Aorta (tissue), 5 donors: ENCODE measurements around the gene PDK2. TPM values are rescaled to one million over a fixed set of nuclear protein-coding genes. Genes with fewer than 3 reads are reported as not detected.

Experiments
- ATAC-seq: fragments of 200-7000 bp; cut with Tn5 transposase; one replicate; pipeline ENCODE4 v1.9.1; 2022; ENCODE audit warnings: moderate library complexity; ENCODE audit not compliant: low FRiP score
- DNase-seq, 2 donors: peaks; one replicate each; pipeline ENCODE4 v3.0.0-alpha.2; 2020
- H3K27ac ChIP-seq, 2 donors: one replicate each; pipeline ENCODE4 v1.5.1; 2013; ENCODE audit warnings: low read length in 2 of 2, mild to moderate bottlenecking in 2 of 2, moderate library complexity in 2 of 2, control low read depth in 1 of 2, inconsistent platforms in 1 of 2, low read depth in 1 of 2
- H3K27me3 ChIP-seq, 2 donors: one replicate each; pipeline ENCODE4 v1.6.1; 2013; ENCODE audit warnings: control low read depth in 1 of 2, low read length in 1 of 2, mild to moderate bottlenecking in 1 of 2, moderate library complexity in 1 of 2; ENCODE audit not compliant: insufficient read depth in 2 of 2, control insufficient read depth in 1 of 2
- H3K36me3 ChIP-seq, 2 donors: one replicate each; pipeline ENCODE4 v1.6.1; 2013; ENCODE audit warnings: control low read depth in 1 of 2, low read length in 1 of 2, mild to moderate bottlenecking in 1 of 2; ENCODE audit not compliant: insufficient read depth in 2 of 2, control insufficient read depth in 1 of 2
- H3K4me1 ChIP-seq, 2 donors: one replicate each; pipeline ENCODE4 v1.6.1; 2013; ENCODE audit warnings: low read length in 2 of 2, control low read depth in 1 of 2, mild to moderate bottlenecking in 1 of 2, moderate library complexity in 1 of 2; ENCODE audit not compliant: insufficient read depth in 2 of 2, control insufficient read depth in 1 of 2
- H3K4me3 ChIP-seq, 2 donors: one replicate each; pipeline ENCODE4 v1.5.1; 2013; ENCODE audit warnings: low read length in 2 of 2, control low read depth in 1 of 2, mild to moderate bottlenecking in 1 of 2
- H3K9me3 ChIP-seq: one replicate; pipeline ENCODE4 v1.6.1; 2013; ENCODE audit warnings: mild to moderate bottlenecking, low read length; ENCODE audit not compliant: control insufficient read depth
- WGBS, 2 donors: extraction: QIAGEN DNeasy Blood & Tissue Kit; methylation state at CpG; one replicate each; pipeline ENCODE4 v1.1.7; 2013; 5-methylcytosine and 5-hydroxymethylcytosine counted together
- intact Hi-C, 2 donors: fragments of 100-400 bp; cut with DNase I; formaldehyde crosslinking; loops; one replicate each; pipeline versions ENCODE4 v1.14.2 to v1.15.0; 2022
- polyA plus RNA-seq, 2 donors: library from polyadenylated mRNA; stranded (reverse); fragments of 200-250 nt; gene quantifications; one replicate each; pipeline ENCODE4 v1.2.3, GENCODE V29; 2013
- total RNA-seq, 2 donors: library from RNA; stranded (reverse); fragmentation: NEBNext Ultra II Directional; extraction: Animal tissue kit (Norgen Biotek cat#: 25700); gene quantifications; one replicate each; pipeline ENCODE4 v1.2.1, GENCODE V29; 2021
- donor health status: healthy with polysubstance abuse.
- donor health status: Bipolar disorder and iron deficiency.
- donor health status: DM: no; HTN: no; CAD: no.
- donor health status: DM: no; HTN: no; CAD: no.
- donor health status: DM: yes; HTN: yes; CAD: no.

PDK2 gene
- total and polyA plus RNA-seq, 4 donors: 15.0 to 45.8 (median 41.1) TPM

DNA sequence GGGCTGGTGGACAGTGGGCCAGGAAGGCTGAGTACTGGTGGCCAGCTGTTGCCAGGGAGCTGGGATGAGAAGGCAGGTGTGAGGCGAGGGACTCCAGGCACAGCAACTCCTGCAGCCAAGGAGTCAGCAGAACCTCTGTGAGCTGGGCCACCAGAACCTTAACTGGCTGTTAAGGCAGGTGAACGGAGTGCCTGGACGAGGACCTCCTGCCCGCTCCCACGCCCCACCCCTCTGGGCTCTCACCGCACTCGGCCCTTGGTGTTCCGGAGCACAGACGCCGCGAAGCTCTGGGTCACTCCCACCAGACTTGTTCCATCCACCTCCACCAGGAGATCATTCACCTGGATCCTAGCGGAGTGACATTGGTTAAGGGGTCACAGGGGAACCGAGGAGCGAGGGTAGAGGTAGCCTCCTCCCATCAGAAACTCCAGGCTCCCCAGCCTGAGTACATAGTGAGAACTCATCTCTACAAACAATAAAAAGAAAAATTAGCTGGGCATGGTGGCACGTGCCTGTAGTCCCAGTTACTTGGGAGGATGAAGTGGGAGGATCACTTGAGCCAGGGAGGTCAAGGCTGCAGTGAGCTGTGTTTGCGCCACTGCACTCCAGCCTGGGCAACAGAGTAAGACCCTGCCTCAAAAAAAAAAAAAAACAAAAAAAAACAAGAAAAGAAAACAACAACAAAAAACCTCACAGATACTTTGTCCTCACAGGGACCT is 46.0 kb downstream of the PDK2 start:
- ATAC-seq (no peak), DNase-seq (no peak)
- no peaks in the 10 kb centered on the region for H3K9me3 ChIP-seq
- 89% methylated on average over 16 of the region's 16 CpGs for WGBS, 2 donors
- no peaks in the 10 kb centered on the region for H3K27me3 ChIP-seq
- intact Hi-C loops: loop anchor here in 1 of 2 donors (10.0 kb wide), 1 partner anchor 54 kb away; no protein-coding TSS in a partner anchor
- H3K4me1 ChIP-seq: no peaks in the 10 kb centered on the region
- H3K4me3 ChIP-seq: no peak overlapping the region
- peaks cover 4 to 5% of the 10 kb centered on the region in 2 donors for H3K36me3 ChIP-seq
- H3K27ac ChIP-seq: no peak overlapping the region

DNA sequence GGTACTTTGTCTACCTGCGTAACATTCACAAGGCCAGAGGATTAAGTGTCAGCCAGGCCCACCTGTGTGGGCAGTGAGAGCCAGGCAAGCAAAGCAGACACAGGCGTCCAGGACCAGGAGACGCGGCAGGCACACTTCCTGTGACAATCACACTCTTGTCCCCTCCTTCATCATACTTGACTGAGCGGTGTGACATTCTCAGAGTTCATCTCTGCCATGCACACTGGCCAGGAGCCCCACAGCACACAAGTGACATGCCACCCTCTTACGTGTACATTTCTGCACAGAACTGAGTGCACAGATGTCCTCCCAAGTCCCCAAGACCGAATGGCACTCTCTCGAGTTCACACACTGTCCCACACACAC is 46.6 kb downstream of the PDK2 start:
- H3K27ac ChIP-seq: no peak overlapping the region
- peaks cover 0 to 2% of the 10 kb centered on the region in 2 donors for H3K4me1 ChIP-seq
- 62 to 67% methylated on average over 8 of the region's 8 CpGs for WGBS, 2 donors
- ATAC-seq (no peak), DNase-seq (no peak)
- intact Hi-C loops: loop anchor here in 1 of 2 donors (10.0 kb wide), 1 partner anchor 53 kb away; no protein-coding TSS in a partner anchor
- no peak overlapping the region for H3K4me3 ChIP-seq
- H3K36me3 ChIP-seq: peaks cover 4 to 5% of the 10 kb centered on the region in 2 donors
- H3K27me3 ChIP-seq: no peaks in the 10 kb centered on the region
- no peaks in the 10 kb centered on the region for H3K9me3 ChIP-seq

GRCh38 chr17:50143461-50144176 is 48.5 kb downstream of the PDK2 start:
- Histone ChIP-seq H3K4me3 (no peak overlapping the region), H3K9me3 (no peaks in the 10 kb centered on the region), H3K27ac (no peak overlapping the region), H3K27me3 (no peaks in the 10 kb centered on the region), H3K36me3 (peaks cover 2 to 5% of the 10 kb centered on the region in 2 donors), H3K4me1 (peaks cover 0 to 3% of the 10 kb centered on the region in 2 donors)
- no peak for DNase-seq
- ATAC-seq: no peak
- WGBS, 2 donors: 87 to 88% methylated on average over 20 of the region's 20 CpGs
- intact Hi-C loops: loop anchor here in 1 of 2 donors (10.0 kb wide), 1 partner anchor 51 kb away; no protein-coding TSS in a partner anchor

GRCh38 chr17:50144355-50144754 is 49.2 kb downstream of the PDK2 start:
- peaks cover 0 to 2% of the 10 kb centered on the region in 2 donors for H3K36me3 ChIP-seq
- peaks cover 0 to 3% of the 10 kb centered on the region in 2 donors for H3K4me1 ChIP-seq
- no peak for DNase-seq
- ATAC-seq: no peak
- H3K4me3 ChIP-seq: no peak overlapping the region
- 72 to 78% methylated on average over 6 of the region's 6 CpGs for WGBS, 2 donors
- H3K27ac ChIP-seq: no peak overlapping the region
- H3K9me3 ChIP-seq: no peaks in the 10 kb centered on the region
- H3K27me3 ChIP-seq: no peaks in the 10 kb centered on the region
- intact Hi-C loops: loop anchor here in 1 of 2 donors (10.0 kb wide), 1 partner anchor 50 kb away; no protein-coding TSS in a partner anchor

- DNase-seq (no peak), ATAC-seq (no peak)
- 76 to 78% methylated on average over 16 of the region's 16 CpGs for WGBS, 2 donors
- Histone ChIP-seq H3K4me1 (peaks cover 0 to 3% of the 10 kb centered on the region in 2 donors), H3K9me3 (no peaks in the 10 kb centered on the region), H3K4me3 (no peak overlapping the region), H3K36me3 (no peaks in the 10 kb centered on the region), H3K27ac (no peak overlapping the region), H3K27me3 (no peaks in the 10 kb centered on the region)
- intact Hi-C loops: loop anchor here in 1 of 2 donors (5.0 to 10.0 kb wide), 2 partner anchors 48 to 50 kb away; partner anchors contain the start of gene PDK2
Measured at GRCh38 chr17:50144845-50145531, 49.8 kb downstream of the PDK2 start.

DNA sequence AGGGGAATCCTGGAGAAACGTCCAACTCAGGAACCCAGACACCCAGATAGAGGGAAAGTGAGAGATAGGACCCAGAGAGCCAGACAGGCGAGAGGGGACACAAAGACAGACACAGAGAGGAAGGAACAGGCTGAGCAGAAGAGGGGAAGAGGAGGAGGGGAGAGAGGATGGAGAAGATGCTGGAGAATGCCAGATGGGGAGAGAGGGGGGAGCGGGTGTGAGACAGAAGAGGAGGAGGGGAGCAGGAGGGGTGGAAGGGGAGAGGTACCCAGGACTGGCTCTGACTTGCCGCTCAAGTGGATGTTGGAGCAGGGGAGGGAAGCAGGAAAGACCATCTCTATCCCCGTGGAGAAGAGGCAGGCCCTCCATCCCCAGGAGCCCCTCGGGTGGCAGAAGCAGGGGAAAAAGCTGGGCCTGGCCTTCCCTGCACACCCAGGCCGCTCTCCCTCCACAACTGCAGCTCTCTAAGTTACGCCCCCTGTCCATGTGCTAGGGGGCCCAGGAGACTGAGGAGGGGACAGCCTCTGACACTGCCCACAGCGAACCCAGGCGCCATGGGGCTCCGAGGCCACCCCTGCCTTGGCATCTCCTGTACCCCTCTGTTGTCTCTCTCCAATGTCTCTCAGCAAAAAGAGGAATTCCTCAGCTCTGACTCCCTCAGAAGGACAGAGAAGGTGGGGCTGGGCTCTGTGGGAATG is 50.5 kb downstream of the PDK2 start:
- no peaks in the 10 kb centered on the region for H3K9me3 ChIP-seq
- H3K4me1 ChIP-seq: peaks cover 0 to 3% of the 10 kb centered on the region in 2 donors
- 58 to 65% methylated on average over 10 to 11 of the region's 11 CpGs for WGBS, 2 donors
- ATAC-seq (no peak), DNase-seq (no peak)
- peak overlapping the region in 1 of 2 donors; percentile 8 for H3K27ac ChIP-seq
- intact Hi-C loops: loop anchor here in 1 of 2 donors (5.0 to 10.0 kb wide), 2 partner anchors 48 to 49 kb away; partner anchors contain the start of gene PDK2
- H3K27me3 ChIP-seq: no peaks in the 10 kb centered on the region
- H3K36me3 ChIP-seq: no peaks in the 10 kb centered on the region
- no peak overlapping the region for H3K4me3 ChIP-seq

- WGBS, 2 donors: 45 to 49% methylated on average over 10 of the region's 10 CpGs
- Histone ChIP-seq H3K9me3 (no peaks in the 10 kb centered on the region), H3K4me1 (peaks cover 0 to 3% of the 10 kb centered on the region in 2 donors), H3K27ac (peak overlapping the region in 1 of 2 donors; percentile 66), H3K4me3 (no peak overlapping the region), H3K36me3 (no peaks in the 10 kb centered on the region), H3K27me3 (no peaks in the 10 kb centered on the region)
- no peak for DNase-seq
- intact Hi-C loops: loop anchor here in 1 of 2 donors (5.0 to 10.0 kb wide), 2 partner anchors 48 to 49 kb away; partner anchors contain the start of gene PDK2
- ATAC-seq: no peak
Measured at GRCh38 chr17:50146230-50146926, 51.2 kb downstream of the PDK2 start.
